Measurements from ENCODE around the gene MTRF1L.

DNA sequence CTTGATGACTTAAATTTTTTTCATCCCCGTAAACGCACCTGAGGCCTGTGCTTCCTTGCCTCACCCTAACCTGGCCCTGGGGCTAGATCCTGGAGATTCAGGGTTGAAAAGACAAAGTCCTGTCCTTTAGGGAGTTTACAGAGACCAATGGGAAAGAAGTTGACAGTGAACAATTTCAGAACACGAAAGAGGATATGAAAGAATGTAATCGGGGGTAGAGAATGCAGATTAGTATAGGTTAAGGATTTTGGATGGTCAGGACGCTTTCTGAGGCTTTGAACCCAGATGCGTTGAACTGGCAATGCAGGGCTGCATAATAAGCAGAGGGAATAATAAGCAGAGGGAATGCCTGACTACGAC, 18.0 kb downstream of the MTRF1L start:
- TF ChIP-seq, protein P1, sequence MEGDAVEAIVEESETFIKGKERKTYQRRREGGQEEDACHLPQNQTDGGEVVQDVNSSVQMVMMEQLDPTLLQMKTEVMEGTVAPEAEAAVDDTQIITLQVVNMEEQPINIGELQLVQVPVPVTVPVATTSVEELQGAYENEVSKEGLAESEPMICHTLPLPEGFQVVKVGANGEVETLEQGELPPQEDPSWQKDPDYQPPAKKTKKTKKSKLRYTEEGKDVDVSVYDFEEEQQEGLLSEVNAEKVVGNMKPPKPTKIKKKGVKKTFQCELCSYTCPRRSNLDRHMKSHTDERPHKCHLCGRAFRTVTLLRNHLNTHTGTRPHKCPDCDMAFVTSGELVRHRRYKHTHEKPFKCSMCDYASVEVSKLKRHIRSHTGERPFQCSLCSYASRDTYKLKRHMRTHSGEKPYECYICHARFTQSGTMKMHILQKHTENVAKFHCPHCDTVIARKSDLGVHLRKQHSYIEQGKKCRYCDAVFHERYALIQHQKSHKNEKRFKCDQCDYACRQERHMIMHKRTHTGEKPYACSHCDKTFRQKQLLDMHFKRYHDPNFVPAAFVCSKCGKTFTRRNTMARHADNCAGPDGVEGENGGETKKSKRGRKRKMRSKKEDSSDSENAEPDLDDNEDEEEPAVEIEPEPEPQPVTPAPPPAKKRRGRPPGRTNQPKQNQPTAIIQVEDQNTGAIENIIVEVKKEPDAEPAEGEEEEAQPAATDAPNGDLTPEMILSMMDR (IDR thresholded peaks at IDR 0.05; ENCODE audit: low read length), result no peak
- no peak for TF ChIP-seq EZH2 (optimal IDR thresholded peaks at IDR 0.05; ENCODE audit: low read depth, low read length)
- no peak for TF ChIP-seq EZH2phosphoT487 (IDR thresholded peaks at IDR 0.05; ENCODE audit: low read length)
